Endodermal cell (in vitro differentiated cells): ENCODE results near the gene ZNF423. TPM values are rescaled to one million over a fixed set of nuclear protein-coding genes. Genes with fewer than 3 reads are reported as not detected.

Source experiments
- DNase-seq: peaks from one replicate; pipeline ENCODE4 v3.0.0-alpha.2; 2017
- H3K27ac ChIP-seq: 2 replicates; pipeline ENCODE4 v1.5.1; 2013; ENCODE audit warnings: mild to moderate bottlenecking, low read depth, low read length, moderate library complexity
- H3K27me3 ChIP-seq: 2 replicates; pipeline ENCODE4 v1.6.1; 2013; ENCODE audit warnings: mild to moderate bottlenecking, low read length, moderate library complexity; ENCODE audit not compliant: insufficient read depth, control insufficient read depth, poor library complexity, severe bottlenecking
- H3K36me3 ChIP-seq: 2 replicates; pipeline ENCODE4 v1.7.0; 2013; ENCODE audit warnings: mild to moderate bottlenecking, low read length, moderate library complexity; ENCODE audit not compliant: control insufficient read depth, insufficient read depth
- H3K4me1 ChIP-seq: one replicate; pipeline ENCODE4 v1.7.0; 2013; ENCODE audit warnings: low read length; ENCODE audit not compliant: control insufficient read depth, insufficient read depth
- H3K4me3 ChIP-seq: 2 replicates; pipeline ENCODE4 v1.5.1; 2013; ENCODE audit warnings: mild to moderate bottlenecking, low read length, moderate library complexity
- H3K9ac ChIP-seq: 2 replicates; pipeline ENCODE4 v1.6.1; 2013; ENCODE audit warnings: mild to moderate bottlenecking, low read length, moderate library complexity; ENCODE audit not compliant: poor library complexity, severe bottlenecking; ENCODE audit errors: extremely low read depth
- H3K9me3 ChIP-seq: 2 replicates; pipeline ENCODE4 v1.6.1; 2013; ENCODE audit warnings: mild to moderate bottlenecking, low read length, moderate library complexity; ENCODE audit not compliant: control insufficient read depth
- H3K27ac Mint-ChIP-seq: 2 replicates; pipeline ENCODE4 v1.8.0; 2020; ENCODE audit warnings: mixed read lengths
- H3K27me3 Mint-ChIP-seq: 2 replicates; pipeline ENCODE4 v1.8.0; 2021; ENCODE audit warnings: mild to moderate bottlenecking, mixed read lengths; ENCODE audit not compliant: insufficient read depth
- H3K36me3 Mint-ChIP-seq: 2 replicates; pipeline ENCODE4 v1.8.0; 2020; ENCODE audit warnings: low read depth, mixed read lengths
- H3K4me1 Mint-ChIP-seq: 2 replicates; pipeline ENCODE4 v1.8.0; 2020; ENCODE audit warnings: mixed read lengths
- H3K4me3 Mint-ChIP-seq: 2 replicates; pipeline ENCODE4 v1.8.0; 2020; ENCODE audit warnings: mild to moderate bottlenecking, moderate library complexity, mixed read lengths
- H3K9me3 Mint-ChIP-seq: 2 replicates; pipeline ENCODE4 v1.8.0; 2020; ENCODE audit warnings: mild to moderate bottlenecking, mixed read lengths
- CTCF ChIP-seq: fragments of 200-600 bp; sonication (generic); conservative IDR thresholded peaks from 2 replicates; pipeline ENCODE4 v1.5.0; 2021; ENCODE audit warnings: antibody characterized with exemption, mild to moderate bottlenecking
- WGBS, 2 experiments: methylation state at CpG; one replicate each; pipeline versions ENCODE4 v1.1.5 to v1.1.7; 2013; ENCODE audit warnings: missing lambda C conversion rate in 2 of 2, mixed read lengths in 1 of 2; ENCODE audit not compliant: insufficient coverage in 1 of 2, insufficient read length in 1 of 2; 5-methylcytosine and 5-hydroxymethylcytosine counted together
- total RNA-seq, 2 donors: library from RNA; stranded (reverse); fragmentation: NEBNext Ultra II Directional in 1 of 2; extraction: Animal tissue kit (Norgen Biotek cat#: 25700) in 1 of 2; gene quantifications; 2 replicates in 1 of 2; 3 replicates in 1 of 2; pipeline ENCODE4 v1.2.1, GENCODE V29; 2021

The ZNF423 gene
- total RNA-seq, 2 donors from 2014 or later: 30.3 to 41.9 TPM

- Histone ChIP-seq H3K27ac (no peak overlapping the region), H3K4me1 (no peaks in the 10 kb centered on the region), H3K27me3 (no peaks in the 10 kb centered on the region), H3K9ac (no peak overlapping the region), H3K9me3 (peaks cover 8% of the 10 kb centered on the region), H3K4me3 (no peak overlapping the region), H3K36me3 (no peaks in the 10 kb centered on the region)
- 89 to 96% methylated on average over 3 to 10 of the region's 10 CpGs for WGBS, 2 experiments
- Mint-ChIP-seq H3K9me3 (peaks cover 6% of the 10 kb centered on the region), H3K27me3 (no peaks in the 10 kb centered on the region), H3K4me1 (peaks cover 4% of the 10 kb centered on the region), H3K36me3 (peaks cover 24% of the 10 kb centered on the region), H3K27ac (peak overlapping the region; percentile 7), H3K4me3 (no peak overlapping the region)
- DNase-seq: no peak
- no peak for TF ChIP-seq CTCF
These were observed 171.2 kb downstream of the ZNF423 start for GRCh38 chr16:49684696-49685095.

- H3K27ac ChIP-seq: no peak overlapping the region
- H3K9me3 ChIP-seq: peaks cover 8% of the 10 kb centered on the region
- H3K4me3 ChIP-seq: no peak overlapping the region
- peaks cover 6% of the 10 kb centered on the region for H3K9me3 Mint-ChIP-seq
- no peak for DNase-seq
- H3K4me1 Mint-ChIP-seq: no peaks in the 10 kb centered on the region
- no peak overlapping the region for H3K9ac ChIP-seq
- TF ChIP-seq CTCF: no peak
- no peaks in the 10 kb centered on the region for H3K4me1 ChIP-seq
- no peaks in the 10 kb centered on the region for H3K36me3 ChIP-seq
- H3K27ac Mint-ChIP-seq: no peak overlapping the region
- WGBS, 2 experiments: 95 to 97% methylated on average over 12 to 15 of the region's 16 CpGs
- H3K27me3 ChIP-seq: no peaks in the 10 kb centered on the region
- H3K27me3 Mint-ChIP-seq: no peaks in the 10 kb centered on the region
- peaks cover 25% of the 10 kb centered on the region for H3K36me3 Mint-ChIP-seq
- no peak overlapping the region for H3K4me3 Mint-ChIP-seq
These were observed 173.2 kb downstream of the ZNF423 start for GRCh38 chr16:49682577-49683165.

GRCh38 chr16:49681217-49681883 lies 174.6 kb downstream of the ZNF423 start:
- Histone ChIP-seq H3K9me3 (peaks cover 8% of the 10 kb centered on the region), H3K4me3 (no peak overlapping the region), H3K4me1 (no peaks in the 10 kb centered on the region), H3K27ac (no peak overlapping the region), H3K27me3 (no peaks in the 10 kb centered on the region), H3K36me3 (no peaks in the 10 kb centered on the region), H3K9ac (no peak overlapping the region)
- 92 to 98% methylated on average over 9 of the region's 9 CpGs for WGBS, 2 experiments
- no peak for TF ChIP-seq CTCF
- peaks cover 6% of the 10 kb centered on the region for H3K9me3 Mint-ChIP-seq
- no peak for DNase-seq
- H3K27me3 Mint-ChIP-seq: no peaks in the 10 kb centered on the region
- H3K36me3 Mint-ChIP-seq: peaks cover 27% of the 10 kb centered on the region
- no peaks in the 10 kb centered on the region for H3K4me1 Mint-ChIP-seq
- no peak overlapping the region for H3K4me3 Mint-ChIP-seq
- H3K27ac Mint-ChIP-seq: no peak overlapping the region
